Spleen (tissue), 11 donors: Measurements from ENCODE around the gene RNF167. TPM values are rescaled to one million over a fixed set of nuclear protein-coding genes. Genes with fewer than 3 reads are reported as not detected.

Experiments
- DNase-seq: peaks from one replicate; pipeline ENCODE4 v3.0.0-alpha.2; 2020
- H3K27ac ChIP-seq, 8 donors: fragments of 200-600 bp; sonication (generic) in 7 of 8; 1 replicate in 4 of 8; 2 replicates in 4 of 8; pipeline versions ENCODE4 v1.5.0 to v1.8.0; 2016 to 2021; ENCODE audit warnings: inconsistent platforms in 4 of 8, mild to moderate bottlenecking in 4 of 8, moderate library complexity in 1 of 8
- H3K27me3 ChIP-seq, 7 donors: fragments of 200-600 bp; sonication (generic) in 6 of 7; replicated peaks in 1 of 7; 1 replicate in 4 of 7; 2 replicates in 3 of 7; pipeline versions ENCODE4 v1.5.0 to v1.8.0; 2016 to 2021; ENCODE audit warnings: inconsistent platforms in 3 of 7, mild to moderate bottlenecking in 1 of 7
- H3K36me3 ChIP-seq, 6 donors: fragments of 200-600 bp; sonication (generic) in 5 of 6; 1 replicate in 4 of 6; 2 replicates in 2 of 6; pipeline versions ENCODE4 v1.5.0 to v1.8.0; 2016 to 2021; ENCODE audit warnings: inconsistent platforms in 2 of 6
- H3K4me1 ChIP-seq, 6 donors: fragments of 200-600 bp; sonication (generic) in 5 of 6; 1 replicate in 3 of 6; 2 replicates in 3 of 6; pipeline versions ENCODE4 v1.5.0 to v1.8.0; 2016 to 2021; ENCODE audit warnings: inconsistent platforms in 3 of 6
- H3K4me3 ChIP-seq, 8 donors: fragments of 200-600 bp; sonication (generic) in 7 of 8; 1 replicate in 4 of 8; 2 replicates in 4 of 8; pipeline versions ENCODE4 v1.5.0 to v1.8.0; 2016 to 2021; ENCODE audit warnings: inconsistent platforms in 4 of 8, mild to moderate bottlenecking in 4 of 8, moderate library complexity in 2 of 8
- H3K9me3 ChIP-seq, 8 donors: fragments of 200-600 bp; sonication (generic) in 7 of 8; 1 replicate in 4 of 8; 2 replicates in 4 of 8; pipeline versions ENCODE4 v1.5.0 to v1.8.0; 2016 to 2021; ENCODE audit warnings: inconsistent platforms in 4 of 8
- CTCF ChIP-seq, 11 experiments: fragments of 200-600 bp in 7 of 11; fragments of 450-650 bp in 4 of 11; sonication (generic) in 4 of 11; IDR thresholded peaks in 8 of 11; conservative IDR thresholded peaks in 3 of 11; 1 replicate in 7 of 11; 2 replicates in 4 of 11; pipeline versions ENCODE4 v1.4.0 to v1.8.0; 2016 to 2021; ENCODE audit warnings: antibody characterized with exemption in 11 of 11, inconsistent platforms in 4 of 11, mild to moderate bottlenecking in 1 of 11
- POLR2A ChIP-seq, 3 donors: fragments of 450-650 bp; IDR thresholded peaks; one replicate each; pipeline ENCODE4 v1.5.1; 2017; ENCODE audit warnings: antibody characterized with exemption in 3 of 3, mild to moderate bottlenecking in 1 of 3
- POLR2AphosphoS5 ChIP-seq, 3 donors: sonication (generic); formaldehyde crosslinking; IDR thresholded peaks; one replicate each; pipeline ENCODE4 v1.5.1; 2017; ENCODE audit warnings: antibody characterized with exemption in 3 of 3
- WGBS, 5 donors: extraction: QIAGEN DNeasy Blood & Tissue Kit in 3 of 5; methylation state at CpG; one replicate each; pipeline versions ENCODE4 v1.1.5 to v1.1.7; 2013 to 2018; 5-methylcytosine and 5-hydroxymethylcytosine counted together
- intact Hi-C: fragments of 100-400 bp; cut with DNase I; formaldehyde crosslinking; loops from one replicate; pipeline ENCODE4 v1.15.0; 2023; ENCODE audit warnings: low total_unique reads
- polyA plus RNA-seq, 3 donors: library from polyadenylated mRNA; stranded (reverse); fragments of 200-250 nt; gene quantifications; one replicate each; pipeline ENCODE4 v1.2.1, GENCODE V29; 2013
- total RNA-seq, 7 donors: library from RNA; depleted of rRNA in 3 of 7; stranded (reverse); fragments of >200 nt in 3 of 7; fragmentation: NEBNext Ultra II Directional in 4 of 7; extraction: Animal tissue kit (Norgen Biotek cat#: 25700) in 4 of 7; gene quantifications; one replicate each; pipeline versions ENCODE4 v1.1.0 to v1.2.1, GENCODE V29; 2016 to 2021
- donor health status: healthy with polysubstance abuse.
- donor health status: DM: no; HTN: no; CAD: no; lungs with moderate emphysema.
- donor health status: DM: no; HTN: no; CAD: no.
- donor health status: Bipolar disorder and iron deficiency.
- donor health status: healthy.
- donor health status: DM: no; HTN: no; CAD: no.
- donor health status: DM: yes; HTN: yes; CAD: no.

Gene RNF167
- total and polyA plus RNA-seq, 10 donors = 57.6 to 146 (median 93.2) TPM

DNA sequence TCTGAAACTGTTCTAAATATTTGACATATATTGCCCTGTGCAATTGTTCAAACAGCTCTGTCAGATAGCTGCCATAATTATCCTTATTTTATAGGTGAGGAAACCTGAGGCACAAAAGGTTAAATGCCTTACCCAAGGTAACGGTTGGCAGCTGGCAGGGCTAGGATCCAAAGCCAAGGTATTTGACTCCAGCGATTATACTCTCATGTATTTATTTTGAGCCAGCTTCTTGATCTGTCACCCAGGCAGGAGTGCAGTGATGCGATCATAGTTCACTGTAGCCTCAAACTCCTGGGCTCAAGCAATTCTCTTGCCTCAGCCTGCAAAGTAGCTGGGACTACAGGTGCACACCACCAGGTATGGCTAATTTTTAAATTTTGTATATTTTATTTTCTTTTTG lies 18.0 kb downstream of the RNF167 start:
- Histone ChIP-seq H3K27me3 (no peaks in the 10 kb centered on the region), H3K27ac (no peak overlapping the region), H3K36me3 (peaks cover 6 to 57% (median 24%) of the 10 kb centered on the region in 6 donors), H3K4me1 (peaks cover 0 to 4% (median 0%) of the 10 kb centered on the region in 6 donors), H3K9me3 (no peaks in the 10 kb centered on the region), H3K4me3 (no peak overlapping the region)
- TF ChIP-seq POLR2A (IDR thresholded peaks at IDR 0.05) (no peak), POLR2AphosphoS5 (IDR thresholded peaks at IDR 0.05) (no peak), CTCF (IDR thresholded peaks at IDR 0.05 in 8 of 11, conservative IDR thresholded peaks at IDR 0.05 in 3 of 11) (no peak)
- 76 to 90% (median 81%) methylated on average over 3 of the region's 3 CpGs for WGBS, 5 donors
- intact Hi-C loops = no loop called here
- no peak for DNase-seq

DNA sequence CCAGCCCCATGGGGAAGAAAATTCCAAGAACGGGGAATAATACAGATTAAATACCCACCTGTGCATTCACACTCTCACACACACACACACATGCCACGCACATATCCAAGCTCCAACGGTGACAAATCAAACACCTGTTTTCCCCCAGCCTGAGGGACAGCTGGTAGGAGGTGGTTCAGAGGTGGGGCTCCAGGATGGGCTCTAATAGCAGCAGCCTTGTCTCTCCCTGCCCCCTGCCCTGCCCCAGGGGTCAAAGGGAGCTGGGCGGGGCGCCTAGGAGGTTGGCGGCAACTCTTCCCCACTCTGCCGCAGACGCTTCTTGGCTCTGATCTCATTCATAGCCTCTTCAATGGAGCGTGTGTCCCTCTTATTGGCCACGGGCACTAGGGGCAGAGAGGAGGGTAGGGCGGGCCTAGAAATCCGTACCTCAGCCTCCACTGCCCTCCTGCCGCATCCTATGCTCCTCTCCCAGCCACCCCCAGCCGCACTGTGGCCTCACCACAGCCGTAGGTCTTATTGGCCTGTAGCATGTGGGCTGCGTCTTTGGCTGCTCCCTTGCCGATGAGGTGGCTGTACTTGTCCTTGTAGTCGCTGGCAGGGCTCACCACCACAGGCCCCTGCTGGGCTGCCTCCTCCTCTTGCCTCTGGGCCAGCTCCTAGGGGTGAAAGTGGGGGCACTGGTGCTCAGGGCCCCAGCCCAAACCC lies 19.3 kb downstream of the RNF167 start:
- peaks cover 6 to 59% (median 24%) of the 10 kb centered on the region in 6 donors for H3K36me3 ChIP-seq
- no peak overlapping the region for H3K4me3 ChIP-seq
- TF ChIP-seq POLR2A (IDR thresholded peaks at IDR 0.05) (no peak), CTCF (IDR thresholded peaks at IDR 0.05 in 8 of 11, conservative IDR thresholded peaks at IDR 0.05 in 3 of 11) (no peak), POLR2AphosphoS5 (IDR thresholded peaks at IDR 0.05) (peak in 1 of 3 donors; percentile 23)
- no peaks in the 10 kb centered on the region for H3K9me3 ChIP-seq
- intact Hi-C loops = no loop called here
- H3K27ac ChIP-seq = no peak overlapping the region
- H3K4me1 ChIP-seq = peaks cover 0 to 6% (median 0%) of the 10 kb centered on the region in 6 donors
- DNase-seq = no peak
- 89 to 95% (median 92%) methylated on average over 17 to 18 of the region's 18 CpGs for WGBS, 5 donors
- H3K27me3 ChIP-seq = no peaks in the 10 kb centered on the region

DNA sequence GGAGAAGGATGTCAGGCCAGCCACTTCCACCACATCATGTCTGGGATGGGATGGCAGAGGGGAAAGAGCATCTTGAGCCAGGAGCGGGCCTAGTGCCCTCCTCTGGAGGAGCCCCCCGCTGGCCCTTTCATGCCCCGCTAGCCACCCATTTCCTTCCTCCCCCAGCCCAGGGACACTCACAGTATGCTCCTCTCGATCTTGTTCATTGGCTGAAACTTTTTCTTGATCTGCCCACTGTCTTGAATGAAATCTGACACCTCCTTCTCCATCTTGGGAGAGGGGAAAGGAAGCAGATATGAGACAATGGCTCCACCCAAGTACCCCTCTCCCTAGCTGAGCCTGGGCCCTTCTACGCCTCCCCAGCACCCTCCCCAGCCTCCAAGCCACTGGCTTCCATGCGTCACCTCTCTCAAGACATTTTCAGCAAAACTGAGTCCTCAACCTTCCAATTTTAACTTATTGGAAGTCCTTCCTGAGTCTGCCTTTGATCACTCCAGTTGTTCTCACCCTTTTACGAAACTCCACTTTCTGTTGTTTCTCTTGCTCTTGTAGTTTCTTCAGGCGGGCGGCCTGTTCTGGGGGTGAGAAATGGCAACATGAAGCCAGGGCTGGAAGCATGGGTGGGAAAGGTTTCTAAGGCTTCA lies 20.3 kb downstream of the RNF167 start:
- Histone ChIP-seq H3K27me3 (no peaks in the 10 kb centered on the region), H3K9me3 (no peaks in the 10 kb centered on the region), H3K4me1 (peaks cover 0 to 16% (median 3%) of the 10 kb centered on the region in 6 donors), H3K36me3 (peaks cover 6 to 69% (median 25%) of the 10 kb centered on the region in 6 donors), H3K4me3 (no peak overlapping the region), H3K27ac (no peak overlapping the region)
- no peak for DNase-seq
- 80 to 88% (median 85%) methylated on average over 9 of the region's 9 CpGs for WGBS, 5 donors
- no peak for TF ChIP-seq POLR2A (IDR thresholded peaks at IDR 0.05)
- TF ChIP-seq CTCF (IDR thresholded peaks at IDR 0.05 in 8 of 11, conservative IDR thresholded peaks at IDR 0.05 in 3 of 11) = no peak
- no peak for TF ChIP-seq POLR2AphosphoS5 (IDR thresholded peaks at IDR 0.05)
- intact Hi-C loops = no loop called here

DNA sequence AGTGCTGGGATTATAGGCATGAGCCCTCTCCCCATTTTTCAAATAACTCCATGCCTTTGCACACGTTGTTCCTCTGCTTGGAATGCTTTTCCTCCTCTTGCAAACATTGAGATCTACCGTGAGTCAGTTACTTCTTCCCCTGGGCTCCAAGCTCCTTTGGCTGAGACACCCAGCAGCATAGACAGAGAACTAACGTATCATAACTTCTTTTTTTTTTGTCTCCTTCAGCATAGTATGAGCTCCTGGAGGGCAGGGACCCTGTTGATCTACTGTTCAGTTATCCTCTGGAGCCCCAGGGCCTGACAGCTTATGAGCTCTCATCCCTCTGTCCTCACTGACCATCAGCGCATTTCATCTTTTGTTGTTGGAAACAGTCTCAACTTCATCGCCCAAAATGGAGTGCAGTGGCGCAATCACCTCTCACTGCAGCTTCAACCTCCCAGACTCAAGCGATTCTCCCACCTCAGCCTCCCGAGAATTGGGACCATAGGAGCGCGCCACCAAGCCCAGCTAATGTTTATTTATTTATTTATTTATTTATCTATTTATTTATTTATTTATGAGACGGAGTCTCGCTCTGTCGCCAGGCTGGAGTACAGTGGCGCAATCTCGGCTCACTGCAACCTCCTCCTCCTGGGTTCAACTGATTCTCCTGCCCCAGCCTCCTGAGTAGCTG lies 25.4 kb downstream of the RNF167 start:
- TF ChIP-seq POLR2AphosphoS5 (IDR thresholded peaks at IDR 0.05) = no peak
- TF ChIP-seq CTCF (IDR thresholded peaks at IDR 0.05 in 8 of 11, conservative IDR thresholded peaks at IDR 0.05 in 3 of 11) = no peak
- no peak for TF ChIP-seq POLR2A (IDR thresholded peaks at IDR 0.05)
- Histone ChIP-seq H3K36me3 (peaks cover 0 to 57% (median 20%) of the 10 kb centered on the region in 6 donors), H3K9me3 (no peaks in the 10 kb centered on the region), H3K27ac (peak overlapping the region in 6 of 8 donors; percentile 93 to 95 (median 94)), H3K27me3 (no peaks in the 10 kb centered on the region), H3K4me1 (peaks cover 15 to 58% (median 35%) of the 10 kb centered on the region in 6 donors), H3K4me3 (peak overlapping the region in 2 of 8 donors; percentile 75 to 87)
- DNase-seq = no peak
- WGBS, 5 donors = 92 to 97% (median 94%) methylated on average over 15 of the region's 15 CpGs
- intact Hi-C loops = no loop called here
